NCI-H345 treated with DMSO at 0.1 percent for 48 hours (cell line): Measurements from ENCODE around the gene SPEG.
A peak's percentile ranks its signal among the peaks of the same experiment; 100 is the strongest.

Experiments
- DNase-seq: peaks from one replicate; lab custom pipeline; 2025; ENCODE audit not compliant: unreplicated experiment; lab: John Stamatoyannopoulos, UW

Gene SPEG

GRCh38 chr2:219526320-219527075 lies 91.9 kb downstream of the SPEG start:
- DNase-seq = no peak

- DNase-seq = no peak
Observed at GRCh38 chr2:219527076-219527394, 92.4 kb downstream of the SPEG start.

- no peak for DNase-seq
Observed at GRCh38 chr2:219527472-219527871, 92.8 kb downstream of the SPEG start.

GRCh38 chr2:219530048-219530963 lies 95.7 kb downstream of the SPEG start:
- DNase-seq = peak; percentile 83

- DNase-seq = no peak
Observed at GRCh38 chr2:219531639-219532377, 97.2 kb downstream of the SPEG start.

- no peak for DNase-seq
Observed at GRCh38 chr2:219532378-219532649, 97.7 kb downstream of the SPEG start.

DNA sequence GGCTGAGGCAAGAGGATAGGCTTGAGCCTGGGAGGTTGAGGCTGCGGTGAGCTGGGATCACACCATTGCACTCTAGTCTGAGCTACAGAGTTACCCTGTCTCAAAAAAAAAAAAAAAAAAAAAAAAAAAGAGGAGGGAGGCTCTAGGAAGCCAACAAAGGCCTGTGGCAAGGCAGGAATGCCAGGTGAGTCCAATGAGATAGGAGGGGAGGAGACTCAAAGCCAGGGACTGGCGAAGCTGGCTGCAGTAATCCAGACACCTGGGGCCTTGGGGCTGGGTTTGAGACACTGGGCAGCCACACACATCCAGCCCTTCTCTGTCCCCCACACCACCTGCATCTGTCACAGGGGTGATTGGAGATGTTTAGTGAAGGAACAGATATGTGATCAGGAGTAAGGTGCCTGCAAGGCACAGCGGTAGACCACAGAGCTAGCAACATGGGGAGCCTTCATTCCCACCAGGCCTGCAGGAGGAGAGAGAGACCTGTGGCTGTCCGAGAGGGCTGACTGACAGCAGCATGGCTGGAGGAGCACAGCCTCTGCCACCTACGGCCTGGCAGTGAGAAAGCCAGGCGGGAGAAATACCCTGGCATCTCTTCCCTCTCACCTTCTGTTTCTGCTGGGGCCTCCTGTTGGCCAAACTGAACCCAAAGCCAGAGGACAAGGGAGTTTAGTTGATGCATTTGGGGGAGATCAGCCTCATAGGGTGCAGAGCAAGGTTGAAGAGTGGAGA lies 99.5 kb downstream of the SPEG start:
- no peak for DNase-seq

DNA sequence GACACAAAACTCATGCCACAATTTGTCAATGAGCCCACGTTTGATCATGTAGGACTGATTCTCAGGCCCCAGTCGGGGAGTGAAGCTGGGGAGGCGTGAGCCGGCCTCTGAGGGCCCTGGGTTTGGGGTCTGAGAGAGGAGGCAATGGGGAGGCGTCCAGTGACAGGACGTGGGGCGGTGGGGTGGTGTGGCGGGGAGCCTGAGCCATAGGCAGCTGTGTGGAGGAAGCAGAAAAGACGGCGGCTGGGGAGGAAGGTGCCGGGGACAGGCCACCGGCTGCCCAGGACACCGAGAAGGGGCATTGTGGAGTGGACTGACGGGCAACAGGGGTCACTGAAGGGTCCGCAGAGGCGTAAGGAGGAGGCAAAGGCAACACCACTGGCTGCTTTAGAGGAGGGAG lies 101.8 kb downstream of the SPEG start:
- DNase-seq = no peak

DNA sequence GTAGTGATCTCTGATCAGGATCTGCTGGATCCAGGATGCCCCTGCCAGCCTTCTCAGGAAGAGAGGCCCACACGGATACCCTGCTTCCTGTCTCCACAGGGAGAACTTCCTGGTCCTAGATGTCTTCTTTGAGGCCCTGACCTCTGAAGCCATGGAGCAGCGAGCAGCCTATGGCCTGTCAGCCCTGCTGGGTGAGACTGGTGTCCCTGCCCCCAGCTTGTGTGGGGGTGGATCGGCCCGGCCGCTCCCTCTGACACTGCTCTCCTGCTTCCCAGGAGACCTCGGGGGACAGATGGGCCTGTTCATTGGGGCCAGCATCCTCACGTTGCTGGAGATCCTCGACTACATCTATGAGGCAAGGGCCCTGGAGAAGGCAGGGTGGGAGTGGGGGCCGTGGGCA lies 102.3 kb downstream of the SPEG start:
- DNase-seq = no peak

GRCh38 chr2:219537657-219538488 lies 103.2 kb downstream of the SPEG start:
- no peak for DNase-seq

DNA sequence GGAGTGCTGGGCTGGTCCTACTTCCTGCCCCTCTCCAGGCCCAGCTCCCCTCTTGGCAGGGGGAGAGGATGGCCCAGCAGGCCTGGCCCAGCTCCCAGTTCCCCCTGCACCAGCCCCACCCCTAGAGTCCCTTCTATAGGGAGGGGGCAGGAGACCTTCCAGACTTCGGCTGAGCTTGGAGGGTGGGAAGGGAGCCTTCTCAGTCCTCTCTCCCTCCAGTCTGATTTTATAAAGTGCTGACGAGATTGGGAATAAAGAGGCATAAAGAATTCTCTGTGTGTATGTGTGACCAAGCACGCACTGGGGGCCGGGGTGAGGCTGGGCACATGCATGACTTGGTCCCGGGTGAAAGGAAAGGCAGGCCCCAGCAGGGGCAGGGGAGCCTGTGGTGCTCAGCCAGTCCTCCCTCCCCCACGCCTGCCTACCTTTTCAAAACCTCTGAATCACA lies 103.9 kb downstream of the SPEG start:
- DNase-seq = no peak

DNA sequence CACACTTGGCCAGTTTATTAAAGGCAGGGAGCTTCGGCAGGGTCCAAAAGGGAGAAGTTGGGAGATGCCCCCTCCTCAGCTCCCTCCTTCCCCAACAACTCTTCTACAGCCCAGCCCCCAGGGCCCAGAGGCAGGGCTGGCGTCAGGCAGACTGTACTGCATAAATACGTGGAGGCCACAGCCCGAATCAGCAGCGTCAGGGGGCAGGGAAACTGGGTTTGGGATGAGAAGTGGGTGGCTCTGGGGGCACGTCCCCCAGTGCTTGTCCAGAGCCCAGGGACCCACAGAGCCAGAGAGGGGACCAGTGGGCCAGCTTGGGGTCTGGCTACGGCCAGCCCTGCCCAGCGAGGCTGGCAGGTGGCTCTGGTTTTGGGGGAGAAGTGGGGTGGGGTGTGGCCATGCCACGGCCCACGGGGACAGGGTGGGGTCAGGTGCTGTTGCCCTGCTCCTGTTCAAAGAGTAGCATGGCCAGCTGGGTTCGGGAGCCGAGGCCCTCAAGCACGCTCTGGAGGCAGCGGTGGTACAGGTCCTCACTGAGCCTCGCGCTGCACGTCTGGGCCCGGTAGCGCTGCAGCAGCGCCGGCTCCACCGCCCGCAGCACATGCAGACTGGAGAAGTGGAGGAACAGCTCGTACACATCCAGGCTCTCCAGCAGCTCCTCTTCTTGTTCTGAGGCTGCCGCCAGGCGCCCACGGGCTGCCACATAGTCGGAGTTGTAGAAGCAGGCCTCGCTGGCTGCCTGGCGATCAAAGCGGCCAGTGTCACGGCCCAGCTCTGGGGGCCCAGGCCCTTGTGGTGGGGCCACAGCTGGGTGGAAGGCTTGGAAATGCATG lies 104.5 kb downstream of the SPEG start:
- DNase-seq = no peak

GRCh38 chr2:219539926-219540678 lies 105.5 kb downstream of the SPEG start:
- no peak for DNase-seq

DNA sequence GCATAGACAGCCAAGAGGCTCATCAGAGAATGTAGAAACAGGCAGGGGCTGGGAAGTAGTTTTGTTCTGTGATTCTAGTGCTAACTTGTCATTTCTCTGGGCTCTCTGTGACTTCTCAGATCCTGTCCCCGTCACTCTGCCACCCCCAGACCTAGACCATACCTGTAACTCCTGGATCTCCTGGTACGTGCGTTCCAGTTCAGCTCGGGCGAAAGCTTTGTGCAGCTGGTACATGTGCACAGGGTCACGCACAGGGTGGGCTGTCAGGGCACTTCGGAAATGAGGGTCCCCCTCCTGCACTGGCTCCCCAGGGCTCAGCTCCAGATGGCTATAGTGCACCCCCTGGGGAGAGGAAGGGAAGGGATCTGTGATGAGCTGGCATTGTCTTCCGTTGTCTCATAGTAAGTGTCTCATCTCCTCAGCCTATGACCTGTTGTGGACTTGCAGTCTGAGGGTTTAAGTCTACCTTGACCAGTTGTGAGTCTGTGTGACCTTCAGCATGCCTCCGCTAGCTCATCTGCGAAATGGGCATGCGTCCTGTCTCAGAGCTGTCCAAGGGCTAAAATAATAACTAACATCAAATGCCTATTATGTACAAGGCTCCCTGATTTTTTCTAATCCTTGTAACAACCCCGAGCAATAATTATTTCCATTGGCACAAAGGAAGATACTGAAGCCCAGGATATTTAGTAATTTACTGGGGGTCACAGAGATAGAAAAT lies 106.3 kb downstream of the SPEG start:
- no peak for DNase-seq

DNA sequence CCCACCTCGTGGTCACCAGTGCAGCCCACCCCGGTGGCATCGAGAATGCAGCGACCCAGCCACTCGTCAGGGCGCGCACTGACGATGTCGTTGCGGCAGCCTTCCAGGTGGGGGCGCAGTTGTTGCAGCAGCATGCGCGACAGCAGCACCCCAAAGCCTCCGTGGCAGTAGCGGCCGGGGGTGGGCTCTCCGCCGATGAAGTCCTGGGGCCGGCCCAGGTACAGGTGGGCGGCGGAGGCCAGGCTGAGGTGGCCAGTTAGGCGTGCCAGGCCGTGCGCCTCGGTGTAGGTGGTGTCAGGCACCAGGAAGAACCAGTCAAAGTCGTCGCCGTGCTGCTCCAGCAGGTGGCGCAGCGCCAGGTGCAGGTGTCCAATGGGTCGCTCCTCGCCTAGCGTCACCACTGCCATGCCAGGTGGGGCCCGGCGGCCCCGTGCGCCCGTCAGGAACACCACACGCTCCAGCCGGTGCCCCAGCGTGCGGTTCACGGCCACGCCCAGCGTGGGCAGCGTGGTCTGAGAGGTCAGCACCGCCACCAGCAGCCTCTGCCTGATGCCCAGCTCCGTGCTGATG lies 107.1 kb downstream of the SPEG start:
- peak; percentile 76 for DNase-seq

DNA sequence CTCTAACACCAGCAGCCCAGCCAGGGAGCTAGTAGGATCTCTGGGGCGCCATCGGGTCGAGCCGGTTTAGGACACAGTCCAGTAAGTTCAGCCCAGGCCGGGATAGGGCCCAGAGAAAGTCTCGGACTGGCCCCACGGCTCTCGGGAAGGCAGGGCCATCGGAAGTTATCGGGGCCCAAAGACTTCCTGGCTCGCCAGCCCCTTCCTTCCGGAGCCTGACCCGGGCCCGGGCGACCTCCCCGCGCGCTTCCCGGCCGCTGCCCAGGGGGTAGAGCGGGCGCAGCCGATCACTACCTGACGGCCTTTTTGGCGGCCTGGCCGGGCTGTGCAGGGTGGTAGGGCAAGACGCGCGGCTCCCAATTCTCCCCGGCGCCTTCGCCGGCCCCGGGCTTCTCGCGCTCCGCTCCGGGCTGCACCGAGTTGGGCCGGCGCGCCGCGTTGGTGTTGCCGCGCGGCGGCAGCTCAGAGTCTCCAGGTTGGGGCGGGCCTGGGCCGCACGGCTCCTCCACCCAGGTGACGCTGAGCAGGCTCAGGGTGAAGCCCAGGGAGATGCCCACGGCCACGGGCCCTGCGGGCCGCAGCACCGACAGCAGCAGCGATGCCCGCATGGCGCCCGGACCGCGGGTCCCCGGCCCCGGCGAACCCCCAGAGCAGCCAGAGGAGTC lies 108.4 kb downstream of the SPEG start:
- no peak for DNase-seq
